Panc1 (cell line): ENCODE data around the gene NCOA5. TPM values are rescaled to one million over a fixed set of nuclear protein-coding genes. Genes with fewer than 3 reads are reported as not detected.

ENCODE experiments used
- ATAC-seq: fragments of 200-7000 bp; cut with Tn5 transposase; 2 replicates; pipeline ENCODE4 v1.9.1; 2020; ENCODE audit warnings: mild to moderate bottlenecking, moderate library complexity
- BruUV-seq: library from RNA; stranded (reverse); fragments of 400-500 nt; replicated peaks from 2 replicates; lab custom pipeline; 2021; lab: Mats Ljungman, UMichigan
- CTCF ChIA-PET: fragments of 300-600 bp; sonication (Branson Sonifier 250); formaldehyde crosslinking; loops from one replicate; lab custom pipeline; 2022; ENCODE audit warnings: antibody characterized with exemption; lab: Charles Lee
- POLR2A ChIA-PET: fragments of 300-600 bp; sonication (Branson Sonifier 250); formaldehyde crosslinking; loops from one replicate; lab custom pipeline; 2022; ENCODE audit warnings: antibody characterized with exemption; lab: Charles Lee
- DNase-seq: peaks from one replicate; pipeline ENCODE4 v3.0.0-alpha.2; 2010; ENCODE audit warnings: low read depth, low spot score
- H3K27ac ChIP-seq: 2 replicates; pipeline ENCODE4 v1.5.1; 2011; ENCODE audit warnings: mild to moderate bottlenecking, low read length, inconsistent platforms
- H3K27me3 ChIP-seq: fragments of 200-500 bp; sonication (Bioruptor generic); 2 replicates; pipeline ENCODE4 v1.6.0; 2014; ENCODE audit warnings: low read length, inconsistent platforms; ENCODE audit not compliant: control insufficient read depth, insufficient read depth
- H3K36me3 ChIP-seq: fragments of 200-500 bp; sonication (Bioruptor generic); 2 replicates; pipeline ENCODE4 v1.5.1; 2014; ENCODE audit warnings: inconsistent platforms, mild to moderate bottlenecking, low read length, moderate library complexity; ENCODE audit not compliant: control insufficient read depth, insufficient read depth
- H3K4me1 ChIP-seq: 2 replicates; pipeline ENCODE4 v1.5.1; 2011; ENCODE audit warnings: inconsistent platforms, mild to moderate bottlenecking, low read length, moderate library complexity; ENCODE audit not compliant: control insufficient read depth, insufficient read depth
- H3K4me3 ChIP-seq, 2 experiments: 2 replicates each; pipeline ENCODE4 v1.5.1; 2011 to 2012; ENCODE audit warnings: low read depth in 2 of 2, low read length in 2 of 2, mild to moderate bottlenecking in 2 of 2, inconsistent platforms in 1 of 2, moderate library complexity in 1 of 2
- H3K9me3 ChIP-seq: fragments of 200-500 bp; sonication (Bioruptor generic); 2 replicates; pipeline ENCODE4 v1.5.1; 2014; ENCODE audit warnings: low read depth, mild to moderate bottlenecking, inconsistent platforms, low read length, moderate library complexity; ENCODE audit not compliant: control insufficient read depth, insufficient read depth
- POLR2AphosphoS5 ChIP-seq: IDR thresholded peaks from 2 replicates; pipeline ENCODE4 v1.6.1; 2012; ENCODE audit warnings: mild to moderate bottlenecking, low read depth, low read length, moderate library complexity
- SIN3A ChIP-seq: IDR thresholded peaks from 2 replicates; pipeline ENCODE4 v1.6.1; 2012; ENCODE audit warnings: low read depth, mild to moderate bottlenecking, low read length, moderate library complexity, borderline replicate concordance; ENCODE audit not compliant: insufficient read depth
- TCF7L2 ChIP-seq: IDR thresholded peaks from 2 replicates; pipeline ENCODE4 v1.6.1; 2011; ENCODE audit warnings: mild to moderate bottlenecking, low read depth, low read length, inconsistent platforms
- in situ Hi-C: cut with HindIII; loops from 2 replicates; pipeline ENCODE4 v1.10.0; 2016; ENCODE audit warnings: low sequenced_read_pairs, low pct_unique_long_range_greater_than_20kb
- intact Hi-C: fragments of 100-400 bp; cut with micrococcal nuclease; formaldehyde crosslinking; loops from one replicate; pipeline ENCODE4 v1.10.0; 2022; ENCODE audit not compliant: unreplicated experiment
- total RNA-seq: library from RNA; stranded (reverse); gene quantifications from one replicate; pipeline ENCODE4 v1.2.1, GENCODE V29; 2021; ENCODE audit not compliant: unreplicated experiment
- TF ChIP-seq, protein P1 (sequence below), 2 experiments: IDR thresholded peaks; 2 replicates each; pipeline ENCODE4 v1.6.1; 2011 to 2012; ENCODE audit warnings: low read depth in 2 of 2, control low read depth in 1 of 2, low read length in 1 of 2, mild to moderate bottlenecking in 1 of 2, moderate library complexity in 1 of 2; ENCODE audit not compliant: insufficient read depth in 1 of 2
- TF ChIP-seq, protein P2 (sequence below): fragments of 450-650 bp; IDR thresholded peaks from 2 replicates; pipeline ENCODE4 v1.5.1; 2017; ENCODE audit warnings: mild to moderate bottlenecking

Gene NCOA5
- total RNA-seq, 1 experiment from 2014 or later = 30.6 TPM

DNA sequence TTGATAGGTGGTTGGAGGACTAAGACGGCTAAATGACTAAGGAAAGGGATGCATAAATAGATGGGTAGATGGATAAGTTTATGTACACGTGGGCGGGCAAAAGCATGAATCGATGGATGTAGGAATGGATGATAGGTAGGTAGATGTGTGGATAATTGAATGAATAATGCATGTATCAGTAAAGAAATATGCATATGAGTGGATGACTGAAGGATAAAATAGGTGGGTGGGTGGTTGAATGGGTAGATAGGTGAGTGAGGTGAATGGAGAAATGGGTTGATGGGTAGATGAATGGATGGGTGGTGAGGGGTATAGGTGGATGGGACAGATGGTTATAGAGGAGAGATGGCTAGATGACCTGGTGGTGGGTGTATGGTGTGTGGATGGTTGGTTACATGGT is 40.6 kb downstream of the NCOA5 start:
- intact Hi-C loops = no loop called here
- DNase-seq = no peak

DNA sequence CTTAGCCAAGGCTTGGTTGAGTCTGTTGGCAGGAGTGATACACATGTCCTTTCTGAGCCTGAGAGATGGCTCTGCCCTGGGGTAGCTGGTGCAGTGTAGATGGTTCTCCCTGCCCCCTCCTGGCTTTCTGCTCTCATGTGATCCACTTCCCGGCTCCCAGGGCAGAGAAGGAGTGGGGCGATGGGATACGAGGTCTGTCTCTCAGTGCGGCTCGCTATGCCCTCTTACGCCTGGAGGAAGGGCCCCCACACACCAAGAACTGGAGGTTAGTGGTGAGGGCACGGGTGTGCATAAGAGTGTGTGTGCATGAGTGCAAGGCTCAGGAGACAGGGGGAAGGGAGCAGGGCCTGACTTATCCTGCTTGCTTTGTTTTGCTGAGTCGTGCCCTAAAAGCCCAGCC is 41.9 kb downstream of the NCOA5 start:
- no peaks in the 10 kb centered on the region for H3K36me3 ChIP-seq
- no peaks in the 10 kb centered on the region for H3K4me1 ChIP-seq
- DNase-seq = no peak
- H3K9me3 ChIP-seq = no peaks in the 10 kb centered on the region
- no peak overlapping the region for H3K4me3 ChIP-seq
- no peaks in the 10 kb centered on the region for H3K27me3 ChIP-seq
- no peak overlapping the region for H3K27ac ChIP-seq
- TF ChIP-seq, protein P1, sequence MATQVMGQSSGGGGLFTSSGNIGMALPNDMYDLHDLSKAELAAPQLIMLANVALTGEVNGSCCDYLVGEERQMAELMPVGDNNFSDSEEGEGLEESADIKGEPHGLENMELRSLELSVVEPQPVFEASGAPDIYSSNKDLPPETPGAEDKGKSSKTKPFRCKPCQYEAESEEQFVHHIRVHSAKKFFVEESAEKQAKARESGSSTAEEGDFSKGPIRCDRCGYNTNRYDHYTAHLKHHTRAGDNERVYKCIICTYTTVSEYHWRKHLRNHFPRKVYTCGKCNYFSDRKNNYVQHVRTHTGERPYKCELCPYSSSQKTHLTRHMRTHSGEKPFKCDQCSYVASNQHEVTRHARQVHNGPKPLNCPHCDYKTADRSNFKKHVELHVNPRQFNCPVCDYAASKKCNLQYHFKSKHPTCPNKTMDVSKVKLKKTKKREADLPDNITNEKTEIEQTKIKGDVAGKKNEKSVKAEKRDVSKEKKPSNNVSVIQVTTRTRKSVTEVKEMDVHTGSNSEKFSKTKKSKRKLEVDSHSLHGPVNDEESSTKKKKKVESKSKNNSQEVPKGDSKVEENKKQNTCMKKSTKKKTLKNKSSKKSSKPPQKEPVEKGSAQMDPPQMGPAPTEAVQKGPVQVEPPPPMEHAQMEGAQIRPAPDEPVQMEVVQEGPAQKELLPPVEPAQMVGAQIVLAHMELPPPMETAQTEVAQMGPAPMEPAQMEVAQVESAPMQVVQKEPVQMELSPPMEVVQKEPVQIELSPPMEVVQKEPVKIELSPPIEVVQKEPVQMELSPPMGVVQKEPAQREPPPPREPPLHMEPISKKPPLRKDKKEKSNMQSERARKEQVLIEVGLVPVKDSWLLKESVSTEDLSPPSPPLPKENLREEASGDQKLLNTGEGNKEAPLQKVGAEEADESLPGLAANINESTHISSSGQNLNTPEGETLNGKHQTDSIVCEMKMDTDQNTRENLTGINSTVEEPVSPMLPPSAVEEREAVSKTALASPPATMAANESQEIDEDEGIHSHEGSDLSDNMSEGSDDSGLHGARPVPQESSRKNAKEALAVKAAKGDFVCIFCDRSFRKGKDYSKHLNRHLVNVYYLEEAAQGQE (IDR thresholded peaks at IDR 0.05; ENCODE audit: insufficient read depth in 1 of 2, low read depth in 2 of 2, low read length in 1 of 2) = no peak
- TF ChIP-seq TCF7L2 = no peak
- TF ChIP-seq, protein P2, sequence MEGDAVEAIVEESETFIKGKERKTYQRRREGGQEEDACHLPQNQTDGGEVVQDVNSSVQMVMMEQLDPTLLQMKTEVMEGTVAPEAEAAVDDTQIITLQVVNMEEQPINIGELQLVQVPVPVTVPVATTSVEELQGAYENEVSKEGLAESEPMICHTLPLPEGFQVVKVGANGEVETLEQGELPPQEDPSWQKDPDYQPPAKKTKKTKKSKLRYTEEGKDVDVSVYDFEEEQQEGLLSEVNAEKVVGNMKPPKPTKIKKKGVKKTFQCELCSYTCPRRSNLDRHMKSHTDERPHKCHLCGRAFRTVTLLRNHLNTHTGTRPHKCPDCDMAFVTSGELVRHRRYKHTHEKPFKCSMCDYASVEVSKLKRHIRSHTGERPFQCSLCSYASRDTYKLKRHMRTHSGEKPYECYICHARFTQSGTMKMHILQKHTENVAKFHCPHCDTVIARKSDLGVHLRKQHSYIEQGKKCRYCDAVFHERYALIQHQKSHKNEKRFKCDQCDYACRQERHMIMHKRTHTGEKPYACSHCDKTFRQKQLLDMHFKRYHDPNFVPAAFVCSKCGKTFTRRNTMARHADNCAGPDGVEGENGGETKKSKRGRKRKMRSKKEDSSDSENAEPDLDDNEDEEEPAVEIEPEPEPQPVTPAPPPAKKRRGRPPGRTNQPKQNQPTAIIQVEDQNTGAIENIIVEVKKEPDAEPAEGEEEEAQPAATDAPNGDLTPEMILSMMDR = no peak
- no peak for TF ChIP-seq POLR2AphosphoS5
- TF ChIP-seq SIN3A = no peak
- ChIA-PET CTCF (no interaction called here), POLR2A (no interaction called here)
- BruUV-seq = no TSS peak
- intact Hi-C loops = no loop called here
- no peak for ATAC-seq
- in situ Hi-C loops = no loop called here

More for the DNA sequence above, 40.6 kb downstream of the NCOA5 start:
- ChIA-PET POLR2A (no interaction called here), CTCF (no interaction called here)
- in situ Hi-C loops = no loop called here
- H3K27me3 ChIP-seq = no peaks in the 10 kb centered on the region
- H3K27ac ChIP-seq = no peak overlapping the region
- BruUV-seq = no TSS peak
- H3K9me3 ChIP-seq = no peaks in the 10 kb centered on the region
- no peaks in the 10 kb centered on the region for H3K4me1 ChIP-seq
- no peak overlapping the region for H3K4me3 ChIP-seq
- ATAC-seq = no peak
- no peaks in the 10 kb centered on the region for H3K36me3 ChIP-seq
- TF ChIP-seq, protein P2 = no peak
- TF ChIP-seq, protein P1 (IDR thresholded peaks at IDR 0.05; ENCODE audit: insufficient read depth in 1 of 2, low read depth in 2 of 2, low read length in 1 of 2) = no peak
- no peak for TF ChIP-seq POLR2AphosphoS5
- TF ChIP-seq SIN3A = no peak
- no peak for TF ChIP-seq TCF7L2
